NCI-H187 (cell line): Measurements from ENCODE around the gene ADARB2.
"Not testable (repeated sequence)": the region's sequence is repeated elsewhere in the genome, so short reads cannot be mapped to it uniquely, and the experiment has no call there.

Experiments
- DNase-seq, 2 experiments: peaks; one replicate each; lab custom pipeline; 2025; lab: John Stamatoyannopoulos, UW

ADARB2 gene

DNA sequence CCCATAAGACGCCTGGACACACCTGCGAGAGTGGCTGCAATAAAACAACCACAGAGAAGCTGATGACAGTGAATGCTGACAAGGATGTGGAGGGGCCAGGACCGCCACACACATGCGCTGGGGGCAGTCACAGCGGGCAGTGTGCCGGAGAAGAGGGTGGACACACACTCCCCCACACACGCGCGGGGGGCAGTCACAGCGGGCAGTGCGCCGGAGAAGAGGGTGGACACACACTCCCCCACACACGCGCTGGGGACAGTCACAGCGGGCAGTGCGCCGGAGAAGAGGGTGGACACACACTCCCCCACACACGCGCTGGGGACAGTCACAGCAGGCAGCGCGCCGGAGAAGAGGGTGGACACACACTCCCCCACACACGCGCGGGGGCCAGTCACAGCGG lies 273.4 kb downstream of the ADARB2 start:
- peak in 1 of 2 experiments; percentile 40 for DNase-seq

DNA sequence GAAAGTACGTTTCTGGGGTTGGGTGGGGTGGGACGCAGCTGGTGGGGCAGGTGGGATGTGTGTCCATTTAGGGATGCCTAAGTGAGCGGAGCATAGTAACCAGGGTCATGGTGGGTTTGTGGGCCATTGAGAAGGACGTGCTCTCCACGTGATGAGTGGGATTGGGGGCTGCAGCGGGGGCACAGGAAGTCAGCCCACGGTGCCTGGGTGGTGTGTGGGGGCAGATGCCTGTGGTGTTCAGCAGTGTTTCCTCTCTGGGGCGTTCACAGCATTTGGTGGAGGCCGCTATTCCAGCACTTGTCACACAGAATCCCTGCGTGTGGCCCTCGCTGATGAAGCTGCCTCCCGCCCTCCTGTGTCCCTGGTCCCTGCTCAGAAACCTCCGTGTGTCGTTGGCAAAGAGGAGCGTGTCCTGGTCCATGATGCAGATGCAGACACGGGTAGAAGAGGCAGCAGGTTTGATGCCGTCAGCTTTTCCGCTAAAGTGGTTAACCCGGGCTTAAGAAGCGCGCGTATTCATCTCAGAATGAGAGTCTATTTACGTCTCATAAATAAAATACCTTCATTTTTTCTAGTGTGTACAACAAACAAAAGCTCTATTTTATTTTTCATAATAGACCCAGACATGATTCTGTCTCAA lies 274.2 kb downstream of the ADARB2 start:
- DNase-seq = no peak

DNA sequence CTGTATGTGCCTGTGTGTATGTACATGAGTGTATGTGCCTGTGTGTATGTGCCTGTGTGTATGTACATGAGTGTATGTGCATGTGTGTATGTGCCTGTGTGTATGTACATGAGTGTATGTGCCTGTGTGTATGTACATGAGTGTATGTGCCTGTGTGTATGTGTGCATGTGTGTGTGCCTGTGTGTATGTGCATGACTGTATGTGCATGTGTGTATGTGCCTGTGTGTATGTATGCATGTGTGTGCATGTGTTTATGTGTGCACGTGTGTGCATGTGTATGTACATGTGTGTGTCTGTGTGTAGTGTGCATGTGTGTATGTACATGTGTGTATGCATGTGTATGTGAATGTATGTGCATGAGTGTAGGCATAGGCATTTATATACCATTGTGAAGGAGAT lies 274.8 kb downstream of the ADARB2 start:
- DNase-seq = no peak

DNA sequence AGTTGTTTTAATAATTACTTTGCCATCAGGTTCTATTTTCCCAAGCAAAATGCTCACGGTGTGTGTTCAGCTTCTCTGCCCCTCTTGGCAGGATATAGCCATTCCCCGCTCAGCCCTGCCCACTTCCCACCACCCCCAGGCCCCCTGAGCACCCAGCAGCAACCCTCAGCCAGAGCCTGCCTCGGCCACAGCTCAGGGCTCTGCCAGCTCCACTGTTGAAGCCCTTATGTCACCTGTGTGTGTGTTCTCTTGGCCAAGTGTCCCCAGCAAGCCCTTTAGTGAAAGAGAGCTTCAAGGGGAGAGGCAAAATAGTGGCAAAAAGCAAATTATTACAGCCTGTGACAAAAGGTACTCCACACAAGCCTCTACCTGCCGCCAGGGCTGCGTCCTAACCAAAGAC lies 275.3 kb downstream of the ADARB2 start:
- DNase-seq = no peak

DNA sequence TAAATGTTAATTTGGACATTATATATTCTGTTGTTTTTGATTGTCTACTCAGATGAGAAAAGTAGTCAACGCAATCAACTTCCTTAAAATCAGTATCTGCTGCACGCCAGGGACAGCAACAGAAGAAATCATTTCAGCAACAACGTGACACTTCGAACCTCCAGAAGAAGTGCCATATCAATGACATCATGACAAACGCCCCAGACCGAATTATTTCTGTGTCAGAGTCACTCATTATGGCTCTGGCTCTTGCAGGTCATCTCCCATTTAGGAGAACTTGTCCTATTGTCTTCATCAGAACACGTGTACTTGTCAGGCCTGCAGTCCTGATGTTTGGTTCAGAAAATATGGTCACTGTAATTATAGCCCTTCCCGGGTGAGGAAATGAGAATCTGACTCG lies 276.3 kb downstream of the ADARB2 start:
- no peak for DNase-seq

DNA sequence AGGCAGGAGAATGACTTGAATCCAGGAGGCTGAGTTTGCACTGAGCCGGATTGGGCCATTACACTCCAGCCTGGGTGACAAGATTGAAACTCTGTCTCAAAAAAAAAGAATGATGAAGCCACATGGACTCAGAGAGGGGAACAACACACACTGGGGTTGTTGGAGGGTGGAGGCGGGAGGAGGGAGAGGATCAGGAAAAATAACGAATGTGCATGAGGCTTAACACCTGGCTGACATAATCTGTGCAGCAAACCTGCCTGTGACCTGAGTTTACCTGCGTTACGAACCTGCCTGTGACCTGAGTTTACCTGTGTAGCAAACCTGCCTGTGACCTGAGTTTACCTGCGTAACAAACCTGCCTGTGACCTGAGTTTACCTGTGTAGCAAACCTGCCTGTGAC lies 277.7 kb downstream of the ADARB2 start:
- DNase-seq = not testable (repeated sequence)

DNA sequence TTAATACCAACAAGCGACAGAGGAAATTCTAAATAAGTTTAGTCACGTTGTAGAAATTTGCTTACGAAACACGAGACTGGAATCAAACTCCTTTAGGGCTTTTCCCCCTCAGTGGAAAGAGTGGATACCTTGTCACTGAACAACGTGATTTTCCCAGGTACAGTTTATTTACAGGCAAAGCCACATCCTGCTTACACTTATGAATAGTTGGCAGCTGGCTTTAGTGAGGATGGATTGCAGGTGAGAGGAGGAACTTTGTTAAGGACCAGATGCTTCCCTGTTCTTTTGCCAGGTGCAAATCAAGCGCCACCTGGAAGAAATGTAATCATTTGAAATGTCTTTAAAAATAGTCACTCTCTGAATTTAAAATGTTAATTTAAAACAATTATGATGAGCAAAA lies 282.4 kb downstream of the ADARB2 start:
- DNase-seq = peak in 1 of 2 experiments; percentile 18

DNA sequence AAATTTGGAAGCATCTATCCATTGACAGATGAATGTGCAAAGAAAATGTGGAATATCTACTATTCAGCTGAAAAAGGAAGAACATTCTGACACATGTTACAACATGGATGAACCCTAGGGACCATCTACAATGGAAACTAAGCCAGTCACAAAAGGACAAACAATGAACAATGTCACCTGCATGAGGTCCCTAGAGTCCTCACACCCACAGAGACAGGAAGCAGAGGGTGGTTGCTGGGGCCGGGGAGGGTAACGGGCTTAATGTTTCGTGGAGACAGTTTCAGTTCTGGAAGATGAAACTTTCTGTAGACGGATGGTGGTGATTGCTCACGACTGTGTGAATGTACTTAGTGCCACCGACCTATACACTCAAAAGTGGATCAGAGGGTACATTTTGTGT lies 282.9 kb downstream of the ADARB2 start:
- no peak for DNase-seq

DNA sequence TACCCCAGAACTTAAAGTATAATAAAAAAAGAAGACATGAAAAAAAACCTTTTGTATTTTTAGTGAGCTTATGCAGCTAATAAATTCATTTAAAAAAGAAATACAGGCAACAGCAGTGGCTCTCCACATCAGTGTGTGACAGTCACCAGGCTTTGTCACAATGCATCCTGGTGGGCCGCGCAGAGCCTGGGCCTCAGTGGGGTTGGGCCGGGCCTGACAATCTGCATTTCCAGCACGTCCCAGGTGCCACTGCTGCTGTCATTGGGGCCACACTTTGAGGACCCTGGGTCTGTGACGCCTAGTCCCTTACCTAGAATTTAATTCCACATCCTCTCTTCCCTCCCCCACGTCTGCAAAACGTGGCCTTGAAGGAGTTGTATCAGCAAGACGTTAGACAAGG lies 284.5 kb downstream of the ADARB2 start:
- no peak for DNase-seq

DNA sequence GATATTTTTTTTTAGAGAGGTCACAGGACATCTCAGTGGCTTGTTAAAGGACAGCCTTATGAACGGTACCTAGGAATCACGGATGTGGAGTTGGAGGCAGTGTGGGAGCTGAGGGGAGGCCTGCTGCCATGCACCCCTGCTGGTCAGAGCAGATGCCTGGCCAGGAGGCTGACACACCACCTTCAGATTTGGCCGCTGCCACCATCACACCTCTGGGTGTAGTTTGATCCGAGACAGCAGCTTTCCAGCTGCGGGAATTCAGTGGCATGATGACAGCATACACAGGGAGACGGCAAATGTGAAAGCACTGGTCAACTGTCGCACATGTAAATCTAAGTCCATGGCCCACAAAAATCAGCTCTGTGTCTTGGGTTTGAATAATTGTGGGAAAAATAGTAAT lies 285.4 kb downstream of the ADARB2 start:
- DNase-seq = no peak

DNA sequence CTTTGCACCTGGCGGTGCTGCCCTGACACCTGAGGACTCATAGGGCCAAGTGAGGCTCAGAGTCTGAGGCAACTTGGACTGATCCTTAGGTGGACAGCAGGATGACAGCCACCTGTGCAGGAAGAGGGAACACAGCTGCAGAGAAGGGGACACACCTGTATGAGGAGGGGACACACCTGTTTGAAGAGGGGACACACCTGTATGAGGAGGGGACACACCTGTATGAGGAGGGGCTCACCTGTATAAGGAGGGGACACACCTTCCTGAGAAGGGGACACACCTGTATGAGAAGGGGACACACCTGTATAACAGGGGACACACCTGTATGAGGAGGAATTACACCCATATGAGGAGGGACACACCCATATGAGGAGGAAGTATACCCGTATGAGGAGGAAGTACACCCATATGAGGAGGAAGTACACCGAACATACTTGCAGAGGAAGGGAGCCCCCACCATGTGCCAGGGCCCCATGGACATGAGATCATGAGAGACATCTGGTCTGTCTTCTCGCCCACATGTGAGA lies 285.9 kb downstream of the ADARB2 start:
- no peak for DNase-seq

DNA sequence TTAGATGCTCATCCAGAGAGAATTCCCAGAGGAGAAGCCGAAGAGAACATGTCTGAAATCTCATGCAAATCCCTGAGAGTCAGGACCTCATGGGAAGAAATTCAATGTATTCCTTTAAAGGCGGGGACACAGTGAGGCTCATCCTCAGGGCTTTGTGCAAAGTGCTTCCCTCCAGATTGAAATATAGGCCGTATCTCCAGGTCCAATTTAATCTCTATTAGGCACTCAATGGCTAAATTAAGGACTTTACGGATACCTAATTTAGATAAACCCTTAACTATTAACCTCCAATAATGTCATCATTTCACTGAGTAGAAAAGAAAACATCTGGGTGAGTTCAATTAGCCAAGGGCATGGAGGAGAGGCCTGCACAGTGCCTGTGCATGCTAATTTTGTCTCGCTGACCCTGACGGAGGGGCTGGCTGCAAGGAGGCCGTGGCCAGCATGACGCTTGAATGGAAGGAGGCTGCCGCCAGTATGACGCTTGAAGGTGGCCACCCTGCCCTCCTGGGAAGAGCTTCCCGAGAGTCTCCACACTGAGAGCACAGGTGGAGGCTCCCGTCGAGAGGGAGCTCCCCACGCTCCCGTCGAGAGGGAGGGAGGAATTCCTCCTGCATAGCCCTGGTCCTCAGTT lies 287.6 kb downstream of the ADARB2 start:
- DNase-seq = no peak

DNA sequence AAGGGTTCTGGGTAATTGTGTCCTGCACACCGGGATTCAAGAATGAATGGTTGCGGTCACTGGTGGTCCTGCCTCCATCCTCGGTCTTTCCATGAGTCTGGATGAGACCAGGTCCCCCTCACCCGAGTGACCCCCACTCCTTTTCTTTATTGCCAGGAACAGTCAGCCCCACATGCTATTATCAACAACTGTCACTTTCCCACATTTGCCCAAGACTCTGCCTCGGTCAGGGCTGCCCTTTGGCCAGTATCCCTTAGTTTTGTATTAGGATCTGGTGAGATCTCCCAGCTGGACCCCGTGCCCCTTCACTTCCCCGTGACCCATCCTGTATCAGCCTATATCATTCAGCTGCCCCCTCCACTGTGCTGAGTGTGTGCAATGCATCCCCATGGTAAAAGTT lies 288.3 kb downstream of the ADARB2 start:
- DNase-seq = no peak

DNA sequence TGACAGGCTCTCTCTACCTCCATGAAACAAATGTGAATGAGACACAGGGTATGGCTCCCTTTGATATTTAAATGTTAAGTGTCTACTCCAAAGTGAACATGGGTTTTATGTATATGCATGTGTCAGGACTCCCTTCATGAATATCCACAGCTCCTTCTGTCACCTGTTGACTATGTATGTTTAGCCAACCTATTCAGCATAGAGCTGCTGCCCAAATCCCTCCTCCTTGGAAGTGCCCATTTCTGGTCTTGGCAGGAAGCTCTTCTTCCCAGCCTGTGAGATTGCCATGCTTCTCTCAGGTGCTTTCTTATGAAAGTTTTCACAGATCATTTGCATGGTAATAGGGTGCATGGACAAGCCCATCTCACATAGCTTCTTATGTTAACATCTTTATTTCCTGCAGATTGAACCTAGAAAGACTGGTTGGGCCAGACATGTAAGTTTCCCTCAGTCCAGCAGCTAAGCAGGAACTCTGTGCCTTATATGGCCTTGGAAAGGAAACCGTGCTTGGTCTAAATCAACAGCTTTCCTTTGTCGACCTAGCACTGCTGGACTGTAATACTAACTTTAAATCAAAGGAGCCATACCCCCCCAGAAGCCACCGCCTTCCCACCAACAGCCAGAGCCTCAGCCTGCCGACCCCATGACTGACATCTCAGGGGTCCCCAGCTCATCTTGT lies 288.9 kb downstream of the ADARB2 start:
- DNase-seq = no peak

DNA sequence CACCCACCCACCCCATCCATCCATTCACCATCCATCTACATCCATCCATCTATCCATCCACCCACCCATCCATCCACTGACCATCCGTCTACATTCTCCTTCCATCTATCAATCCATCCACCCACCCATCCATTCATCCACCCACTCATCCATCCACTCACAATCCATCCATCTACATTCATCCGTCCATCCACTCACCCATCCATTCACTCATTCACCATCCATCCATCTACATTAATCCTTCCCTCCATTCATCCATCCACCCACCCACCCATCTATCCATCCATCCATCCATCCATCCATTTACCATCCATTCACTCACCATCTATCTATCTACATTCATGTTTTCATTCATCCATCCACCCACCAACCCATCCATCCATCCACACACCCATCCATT lies 292.5 kb downstream of the ADARB2 start:
- DNase-seq = no peak

DNA sequence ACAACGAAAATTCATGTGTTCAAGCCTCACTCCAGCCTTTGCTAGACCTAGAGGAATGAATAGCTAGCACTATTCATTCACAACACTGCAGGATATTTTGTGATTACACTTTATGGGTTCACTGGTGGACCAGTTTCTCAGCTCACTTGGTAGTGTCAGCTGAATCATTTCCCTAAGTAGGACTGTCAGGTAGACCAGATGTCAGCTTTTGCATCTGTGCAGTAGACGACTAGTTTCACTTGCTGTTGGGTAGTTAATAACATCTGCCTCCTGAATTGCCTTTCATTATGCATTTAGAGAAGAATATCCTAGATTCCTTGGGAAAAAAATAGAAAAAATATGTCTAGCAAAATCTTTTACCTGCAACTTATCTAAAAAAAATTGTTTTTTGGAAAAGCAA lies 296.4 kb downstream of the ADARB2 start:
- DNase-seq = no peak

DNA sequence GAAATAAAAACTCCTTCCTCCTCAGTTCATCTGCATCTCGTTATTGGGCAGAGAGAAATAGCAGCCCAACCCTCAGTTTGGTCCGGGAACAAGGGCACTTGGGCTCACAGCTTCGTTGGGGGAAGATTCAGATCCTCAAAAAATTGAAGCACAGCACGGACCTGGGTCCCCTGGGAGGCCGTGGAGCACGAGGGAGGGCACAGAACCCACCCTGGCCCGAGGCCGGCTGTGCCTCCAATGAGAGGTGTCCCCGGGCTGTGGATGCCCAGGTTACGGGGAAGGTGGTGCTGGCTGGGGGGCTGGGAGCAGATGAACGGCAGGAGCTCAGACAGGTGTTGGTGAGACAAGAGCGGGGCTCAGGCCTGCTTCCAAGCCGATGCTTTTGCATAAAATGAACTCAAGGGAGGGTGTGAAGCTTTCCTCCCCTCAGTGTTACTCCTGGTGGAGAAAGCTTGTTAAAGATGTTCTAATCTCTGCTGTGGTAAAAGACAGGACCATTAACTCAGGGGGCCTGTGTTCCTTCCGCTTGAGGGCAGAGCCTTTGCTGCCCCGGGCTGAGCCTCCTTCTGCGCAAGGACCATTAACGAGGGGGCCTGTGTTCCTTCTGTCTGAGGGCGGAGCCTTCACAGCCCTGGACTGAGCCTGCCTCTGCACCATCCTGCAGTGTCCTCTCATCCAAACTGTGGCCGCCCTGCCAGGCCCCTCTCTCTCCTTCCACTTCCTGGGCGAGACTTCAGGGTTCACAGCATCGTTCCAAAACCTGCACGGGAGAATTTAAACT lies 302.2 kb downstream of the ADARB2 start:
- DNase-seq = peak; percentile 42 to 46

DNA sequence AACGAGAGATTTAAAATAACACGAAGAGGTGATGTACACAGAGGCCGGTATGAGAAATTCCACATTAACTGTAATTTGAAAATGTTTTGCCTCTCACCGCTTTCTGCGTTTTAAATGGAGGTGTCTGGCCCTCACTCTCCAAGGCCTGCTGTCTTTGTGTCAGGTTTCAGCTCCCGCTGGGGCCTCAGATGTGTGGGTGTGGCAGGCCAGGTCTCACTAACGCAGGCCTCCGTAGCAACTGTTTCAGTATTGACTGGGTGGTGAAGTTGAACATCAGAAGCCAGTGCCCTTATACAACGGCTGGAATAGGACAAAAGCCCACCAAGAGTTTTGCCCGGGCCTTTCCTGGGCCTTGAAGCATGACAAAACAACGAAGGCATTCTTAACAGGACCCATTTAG lies 303.1 kb downstream of the ADARB2 start:
- DNase-seq = peak; percentile 53 to 58

DNA sequence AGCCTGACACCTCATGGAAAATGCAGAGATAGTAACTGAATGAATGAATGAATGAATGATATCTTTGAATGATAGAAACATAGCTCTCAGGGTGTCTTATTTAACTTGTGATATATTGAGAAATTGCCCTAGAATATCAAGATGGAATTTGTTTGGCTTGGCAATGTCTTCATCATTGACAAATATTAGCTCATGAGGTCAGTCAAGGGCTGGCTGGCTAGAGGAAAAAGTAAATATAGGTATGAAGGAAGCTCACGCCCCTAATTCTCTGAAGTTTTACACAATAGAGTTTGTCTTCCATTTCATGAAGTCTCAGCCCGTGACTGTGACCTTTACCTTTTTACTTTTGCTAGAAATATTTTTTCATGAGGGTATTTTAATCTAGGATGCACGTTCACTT lies 305.2 kb downstream of the ADARB2 start:
- no peak for DNase-seq

DNA sequence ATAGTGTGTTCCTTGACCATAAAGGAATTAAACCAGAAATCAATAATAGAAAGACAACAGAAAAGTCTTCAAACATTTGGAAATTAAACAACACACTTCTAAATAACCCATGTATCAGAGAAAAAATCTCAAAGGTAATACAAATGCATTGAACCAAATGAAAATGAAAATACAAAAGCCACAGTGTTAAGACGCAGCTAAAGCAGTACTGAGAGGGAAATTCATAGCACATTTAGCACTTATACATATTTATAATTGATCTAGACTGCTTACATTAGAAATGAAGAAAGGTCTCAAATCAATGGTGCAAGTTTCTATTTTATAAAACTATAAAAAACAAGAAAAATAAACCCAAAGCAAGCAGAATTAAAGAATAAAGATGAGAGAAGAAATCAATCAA lies 306.1 kb downstream of the ADARB2 start:
- DNase-seq = no peak

DNA sequence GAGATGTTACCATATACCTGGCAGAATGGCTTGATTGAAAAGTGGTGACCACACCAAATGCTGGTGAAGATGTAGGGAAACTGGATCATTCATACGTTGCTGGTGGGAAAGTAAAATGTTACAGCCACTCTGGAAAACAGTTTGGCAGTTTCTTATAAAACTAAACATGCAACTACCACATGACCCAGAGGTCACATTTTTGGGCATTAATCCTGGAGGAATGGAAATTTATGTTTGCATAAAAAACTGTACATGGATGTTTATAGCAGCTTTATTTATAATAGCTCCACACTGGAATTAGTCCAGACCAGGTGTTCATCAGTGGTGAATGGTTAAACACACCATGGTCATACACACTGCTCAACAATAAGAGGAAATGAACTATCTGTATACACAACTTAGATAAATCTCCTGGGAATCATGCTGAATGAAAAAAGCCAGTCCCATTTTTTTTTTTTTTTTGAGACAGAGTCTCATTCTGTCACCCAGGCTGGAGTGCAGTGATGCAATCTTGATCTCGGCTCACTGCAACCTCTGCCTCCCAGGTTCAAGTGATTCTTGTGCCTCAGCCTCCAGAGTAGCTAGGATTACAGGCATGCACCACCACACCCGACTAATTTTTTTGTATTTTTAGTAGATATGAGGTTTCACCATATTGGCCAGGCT lies 309.7 kb downstream of the ADARB2 start:
- not testable (repeated sequence) for DNase-seq

DNA sequence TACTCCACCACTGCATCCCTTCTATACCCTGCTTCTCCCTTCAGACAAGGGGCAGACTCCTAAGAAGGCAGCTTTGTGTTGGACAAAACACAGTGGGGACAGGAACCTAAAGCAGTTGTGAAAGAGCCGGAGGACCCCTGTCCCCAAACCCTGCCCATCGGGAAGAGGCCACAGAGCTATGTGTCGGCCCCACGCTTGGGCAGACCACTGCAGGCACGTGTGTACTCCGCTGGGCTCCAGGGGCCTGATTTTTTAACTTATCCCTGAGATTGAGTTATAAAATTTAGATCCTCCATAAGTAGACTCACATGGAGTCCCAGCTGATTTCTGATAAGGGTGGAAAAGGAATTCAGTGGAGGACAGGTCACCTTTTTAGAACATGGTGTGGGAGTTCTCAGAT lies 310.5 kb downstream of the ADARB2 start:
- no peak for DNase-seq
